GM18858 (cell line): ENCODE results near the gene RAMP3.

ENCODE experiments used
- ATAC-seq: cut with Tn5 transposase; IDR thresholded peaks from one replicate; pipeline ENCODE4 v1.9.1; 2021; ENCODE audit not compliant: unreplicated experiment

The RAMP3 gene

DNA sequence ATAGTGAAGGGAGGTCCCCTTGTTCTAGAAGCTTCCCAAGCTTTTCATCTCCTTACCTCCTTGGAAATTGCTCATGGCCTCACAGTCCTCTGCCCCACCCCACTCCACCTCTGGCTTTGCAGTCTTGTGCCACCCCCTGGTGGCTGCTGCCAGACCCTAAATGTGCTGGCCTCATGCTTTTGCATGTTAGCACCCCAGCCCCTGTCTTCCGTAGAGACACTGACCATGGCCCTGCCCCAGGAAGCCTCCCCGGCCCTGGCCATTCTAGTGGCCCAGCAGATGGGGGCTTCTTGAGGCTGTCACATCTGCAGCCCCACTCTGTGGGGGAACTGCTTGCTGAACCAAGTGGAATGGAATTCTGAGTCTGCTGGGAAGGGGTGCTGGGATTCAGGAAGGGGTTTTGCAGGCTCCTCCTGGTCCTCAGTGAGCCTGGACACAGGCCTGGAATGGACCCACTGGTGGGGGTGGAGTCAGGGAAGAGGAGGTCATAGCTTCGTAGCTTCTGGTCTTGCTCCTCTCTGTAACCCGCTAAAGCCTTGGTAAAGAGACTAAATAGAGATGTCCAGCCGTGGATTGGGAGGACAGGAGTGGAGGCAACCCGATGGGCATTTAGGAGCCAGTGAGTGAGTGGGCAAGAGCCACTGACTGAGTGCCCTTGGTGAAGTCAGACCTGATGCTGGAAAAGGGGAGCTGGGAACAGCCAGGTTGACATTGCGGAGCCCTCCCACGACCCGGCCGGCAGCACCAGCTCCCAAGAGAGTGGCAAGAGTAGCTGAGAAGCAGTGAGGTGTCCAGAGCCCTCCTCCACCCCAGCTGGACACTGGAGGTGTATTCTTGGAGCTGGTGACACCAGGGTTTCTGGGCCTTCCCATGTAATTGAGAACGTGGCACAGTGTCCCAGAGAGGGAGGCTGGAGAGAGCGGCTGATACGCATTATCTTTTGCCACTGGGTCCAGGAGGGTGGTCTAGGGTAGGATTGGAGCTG lies 20.9 kb downstream of the RAMP3 start:
- no peak for ATAC-seq

DNA sequence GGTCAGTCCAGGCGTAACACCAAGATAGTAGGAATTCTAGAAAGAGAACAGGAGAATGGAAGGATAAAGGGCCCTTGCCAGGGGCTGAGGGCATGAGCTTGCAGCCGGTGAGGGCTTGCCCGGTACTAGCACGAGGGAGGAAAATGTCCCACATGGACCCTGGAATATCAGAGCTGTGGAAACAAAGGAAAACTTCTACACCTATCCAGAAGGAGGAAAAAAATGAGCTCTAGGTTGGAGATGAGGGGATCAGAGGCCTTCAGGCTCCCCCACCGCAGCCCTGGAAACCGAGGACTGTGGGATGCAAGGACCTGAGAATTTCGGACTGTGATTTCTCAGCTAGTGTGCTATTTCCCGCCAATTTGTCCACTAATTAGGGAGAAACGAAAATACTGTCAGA lies 22.1 kb downstream of the RAMP3 start:
- ATAC-seq, result no peak

DNA sequence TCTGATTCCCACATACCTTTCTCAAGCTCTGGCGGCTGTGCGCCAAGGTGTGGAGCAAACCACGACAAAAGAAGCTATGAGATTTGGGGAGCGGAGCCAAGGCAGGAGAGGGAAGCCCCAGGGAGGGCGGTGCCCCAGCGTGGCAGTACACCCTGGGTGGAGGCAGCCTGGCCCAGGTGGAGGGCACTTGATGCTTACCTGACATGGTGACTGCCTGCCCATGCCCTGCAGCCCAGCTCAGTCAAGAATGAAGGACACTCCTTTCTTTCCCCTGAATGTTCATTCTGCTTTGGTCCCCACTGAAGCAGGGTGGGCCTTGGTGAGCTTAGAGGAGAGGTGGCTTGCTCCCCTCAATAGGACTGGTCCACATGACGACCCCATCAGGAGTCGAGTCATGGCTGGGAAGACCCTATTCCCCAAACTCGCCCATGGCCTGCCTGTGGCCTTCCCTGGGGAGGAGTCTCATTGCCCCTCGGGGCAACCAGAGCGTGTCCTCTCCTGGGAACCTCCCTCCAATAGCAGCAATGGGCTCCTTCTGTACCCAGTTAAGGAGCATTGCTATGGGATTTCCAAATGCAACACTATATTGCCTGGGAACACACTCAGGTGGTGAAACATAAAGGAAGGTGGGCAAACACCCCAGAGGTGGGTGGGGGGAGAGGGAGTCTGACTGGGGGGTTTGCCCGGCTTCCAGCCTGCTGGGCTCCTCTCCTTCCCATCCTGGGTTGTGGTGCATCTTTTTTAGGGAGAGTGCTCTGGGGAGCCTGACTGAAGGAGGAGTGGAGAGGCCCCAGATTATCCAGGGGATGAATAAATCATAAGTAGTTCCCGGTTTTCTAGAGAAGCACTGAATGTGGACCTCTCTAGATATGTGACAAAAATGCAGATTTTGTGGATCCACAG lies 22.7 kb downstream of the RAMP3 start:
- ATAC-seq, result no peak

DNA sequence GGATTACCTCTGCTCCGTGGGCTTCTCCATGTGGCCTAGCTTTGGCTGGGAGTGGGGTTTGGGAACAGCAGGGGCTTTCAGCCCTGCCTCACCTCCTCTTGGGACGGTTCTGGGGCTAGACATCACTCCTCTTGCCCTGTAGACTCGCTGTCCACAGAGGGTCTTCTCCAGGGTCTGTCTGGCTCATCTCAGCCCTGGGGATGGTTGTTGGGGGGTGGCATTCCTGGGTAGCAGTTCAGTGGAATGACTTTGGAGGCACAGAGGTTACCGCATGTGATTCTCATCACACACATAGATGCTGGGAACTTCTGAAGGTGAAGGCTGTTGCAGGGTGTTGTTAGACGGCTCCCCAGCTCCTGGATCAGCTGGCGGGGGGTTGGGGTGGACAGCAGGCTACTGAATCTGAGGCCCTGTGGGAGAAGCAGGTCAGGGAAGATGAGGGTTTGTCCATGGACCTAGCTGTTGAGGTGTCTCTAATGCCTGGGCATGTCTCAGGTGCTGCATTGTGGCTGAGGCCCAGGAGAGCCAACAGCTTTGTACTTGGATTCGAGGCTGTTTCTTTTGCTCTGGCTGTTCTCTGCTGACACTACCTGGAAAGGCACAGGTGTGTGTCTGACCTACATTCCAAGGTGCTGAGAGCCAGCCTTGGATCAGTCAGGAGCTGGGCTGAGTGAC lies 23.8 kb downstream of the RAMP3 start:
- no peak for ATAC-seq

DNA sequence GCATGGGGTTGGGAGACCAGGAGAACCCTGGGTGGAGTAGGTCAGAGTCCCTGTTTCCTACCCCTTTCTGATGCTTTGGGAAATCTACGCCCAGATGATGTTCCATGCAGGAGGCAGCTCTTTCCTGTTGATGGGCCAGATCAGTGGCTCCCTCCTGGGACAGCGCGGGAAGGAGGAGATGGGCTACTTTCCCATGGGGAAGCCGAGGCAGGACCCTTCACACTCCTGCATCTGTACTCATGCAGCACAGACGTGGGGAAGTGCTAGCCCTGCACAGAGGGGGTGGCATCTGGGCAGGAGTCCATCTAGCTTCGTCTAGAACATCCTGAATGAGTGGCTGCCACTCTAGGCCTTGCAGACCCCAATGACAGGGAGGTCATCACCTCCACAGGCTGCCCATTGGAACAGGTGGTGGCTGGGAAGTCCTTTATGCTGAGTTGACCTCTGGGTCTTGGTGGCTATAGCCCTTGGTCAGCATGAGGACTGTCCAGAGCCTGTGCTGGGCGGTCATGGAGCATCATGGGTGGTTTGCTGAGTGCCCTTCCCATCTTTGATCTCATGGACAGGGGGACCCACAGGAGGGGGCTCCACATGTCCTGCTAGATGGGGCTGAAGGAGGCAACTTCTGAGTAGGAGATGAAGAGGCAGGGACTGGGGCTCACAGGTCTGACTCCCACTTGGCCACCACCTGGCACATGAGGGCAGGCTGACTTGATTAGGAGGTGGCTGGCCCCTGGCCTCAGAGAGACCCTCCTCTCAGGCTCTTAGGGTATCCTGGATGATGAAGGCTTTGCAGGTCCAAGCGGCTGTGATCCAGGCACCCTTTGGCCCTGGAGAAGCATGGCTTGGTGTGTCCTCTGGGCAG lies 24.6 kb downstream of the RAMP3 start:
- no peak for ATAC-seq

DNA sequence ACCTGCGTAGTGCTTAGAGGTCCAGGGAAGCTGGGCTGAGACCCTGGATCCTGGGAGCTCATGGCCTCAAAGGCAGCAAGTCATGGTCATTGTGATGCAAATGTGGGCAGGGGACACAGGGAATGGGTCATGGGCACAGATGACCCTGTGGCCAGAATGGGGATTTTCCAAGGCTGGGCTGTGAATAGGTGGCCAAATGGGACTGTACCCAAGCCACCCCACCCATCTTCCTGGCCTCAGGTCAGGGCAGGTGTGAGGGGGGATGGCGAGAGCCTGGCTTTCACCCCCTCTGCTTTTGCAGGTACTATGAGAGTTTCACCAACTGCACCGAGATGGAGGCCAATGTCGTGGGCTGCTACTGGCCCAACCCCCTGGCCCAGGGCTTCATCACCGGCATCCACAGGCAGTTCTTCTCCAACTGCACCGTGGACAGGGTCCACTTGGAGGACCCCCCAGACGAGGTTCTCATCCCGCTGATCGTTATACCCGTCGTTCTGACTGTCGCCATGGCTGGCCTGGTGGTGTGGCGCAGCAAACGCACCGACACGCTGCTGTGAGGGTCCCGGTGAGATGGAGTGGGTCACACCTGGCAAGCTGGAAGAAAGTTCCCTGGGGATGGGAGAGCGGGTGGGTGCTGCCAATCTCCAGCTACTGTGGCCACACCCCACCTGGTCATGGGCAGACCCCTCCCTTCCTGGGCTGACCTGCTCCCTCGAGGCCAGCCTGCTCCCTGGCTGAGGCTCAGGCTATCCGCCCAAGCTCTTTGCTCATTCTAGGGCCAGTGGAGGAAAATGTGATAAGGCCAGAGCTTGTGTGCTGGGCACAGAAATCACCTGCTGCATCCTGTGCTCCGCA lies 25.5 kb downstream of the RAMP3 start:
- ATAC-seq, result no peak

DNA sequence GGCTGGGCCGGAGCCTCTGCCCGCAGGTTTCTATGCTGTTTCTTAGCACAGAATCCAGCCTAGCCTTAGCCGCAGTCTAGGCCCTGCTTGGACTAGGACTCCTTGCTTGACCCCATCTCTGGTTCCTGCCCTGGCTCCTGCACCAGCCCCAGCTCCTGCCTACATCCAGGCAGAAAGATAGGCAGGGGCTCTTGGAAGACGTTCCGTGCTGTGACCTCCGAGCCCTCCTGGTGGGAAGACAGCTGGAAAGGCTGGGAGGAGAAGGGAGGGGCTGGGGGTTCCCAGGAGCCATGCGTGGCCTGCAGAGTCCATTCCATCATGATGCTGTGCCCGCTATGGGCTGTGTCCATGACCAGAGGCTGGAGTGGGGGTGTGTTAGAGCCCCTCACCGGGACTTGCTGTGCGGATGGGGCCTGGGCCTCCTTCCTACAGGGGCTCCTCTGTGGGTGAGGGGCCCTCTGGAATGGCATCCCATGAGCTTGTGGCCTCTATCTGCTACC lies 26.2 kb downstream of the RAMP3 start:
- ATAC-seq, result no peak

DNA sequence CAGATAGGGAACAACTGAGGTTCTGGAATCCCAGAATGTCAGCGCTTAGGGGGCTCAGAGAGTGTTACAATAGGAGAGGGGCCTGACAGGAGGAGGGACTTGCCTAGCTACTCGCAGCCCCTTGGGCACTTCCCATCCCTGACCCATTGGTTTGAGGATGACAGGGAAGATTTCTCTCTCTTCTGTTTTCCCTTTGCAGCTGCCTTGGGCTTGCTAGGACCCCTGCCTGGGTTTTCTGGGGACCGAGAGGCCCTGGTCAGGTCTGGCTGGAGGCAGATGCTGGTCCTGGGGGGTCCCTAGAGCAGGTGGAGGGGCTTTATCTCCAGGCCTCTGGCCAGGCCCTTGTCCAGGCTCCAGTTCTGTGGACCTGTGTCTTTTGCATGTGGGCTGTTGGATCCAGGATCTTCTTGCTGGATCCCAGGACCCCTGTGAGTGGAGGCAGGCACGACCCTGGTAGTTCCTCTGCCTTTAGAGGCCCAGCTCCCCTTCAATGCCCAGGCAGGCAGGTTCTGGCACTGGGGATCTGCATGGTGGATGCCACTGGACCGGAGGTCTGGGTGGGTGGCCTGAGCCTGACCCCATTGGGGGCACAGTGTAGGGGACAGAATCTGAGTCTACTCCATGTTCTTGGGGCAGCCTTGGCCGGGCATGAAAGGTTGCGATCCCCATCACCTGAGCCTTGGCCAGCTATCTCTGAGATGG lies 26.9 kb downstream of the RAMP3 start:
- no peak for ATAC-seq

DNA sequence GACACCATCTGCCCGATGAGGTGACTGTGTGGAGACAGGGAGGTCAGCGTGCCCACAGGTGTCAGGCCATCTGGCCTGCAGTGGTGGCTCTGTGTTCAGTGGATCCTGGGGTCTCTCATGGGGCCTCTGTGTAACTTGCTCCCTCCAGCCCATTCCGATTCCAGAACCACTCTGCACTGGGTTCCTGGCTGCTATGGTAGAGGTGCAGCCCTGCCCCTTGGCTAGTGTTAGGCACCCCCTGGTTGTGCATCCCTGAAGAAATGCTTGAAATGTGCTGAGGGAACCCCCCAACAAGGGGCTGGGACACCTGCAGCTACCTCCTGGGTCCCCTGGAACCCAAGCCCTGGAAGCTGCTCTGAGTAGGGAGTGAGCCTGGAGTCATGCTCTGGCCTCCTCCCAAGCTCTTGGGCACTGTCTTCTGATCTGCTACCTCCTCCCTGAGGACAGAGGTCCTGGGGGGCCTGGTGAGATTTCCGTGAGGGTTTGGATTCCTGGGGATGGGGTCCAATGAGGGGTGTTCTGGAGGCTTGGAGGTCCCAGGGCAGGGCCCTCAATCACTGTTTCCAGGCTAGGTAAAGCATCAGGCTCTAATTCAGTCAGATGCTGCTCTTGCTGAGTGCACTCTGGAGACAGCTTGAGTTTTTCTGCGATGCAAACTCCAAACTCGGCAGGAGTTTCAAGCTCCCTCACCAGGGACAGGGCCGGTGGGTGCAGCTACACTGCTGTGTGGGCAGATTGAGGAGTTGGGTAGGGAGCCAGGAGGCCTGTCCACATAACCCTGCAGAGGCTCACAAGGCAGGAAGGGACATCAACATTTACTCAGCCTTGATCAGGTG lies 27.7 kb downstream of the RAMP3 start:
- no peak for ATAC-seq

DNA sequence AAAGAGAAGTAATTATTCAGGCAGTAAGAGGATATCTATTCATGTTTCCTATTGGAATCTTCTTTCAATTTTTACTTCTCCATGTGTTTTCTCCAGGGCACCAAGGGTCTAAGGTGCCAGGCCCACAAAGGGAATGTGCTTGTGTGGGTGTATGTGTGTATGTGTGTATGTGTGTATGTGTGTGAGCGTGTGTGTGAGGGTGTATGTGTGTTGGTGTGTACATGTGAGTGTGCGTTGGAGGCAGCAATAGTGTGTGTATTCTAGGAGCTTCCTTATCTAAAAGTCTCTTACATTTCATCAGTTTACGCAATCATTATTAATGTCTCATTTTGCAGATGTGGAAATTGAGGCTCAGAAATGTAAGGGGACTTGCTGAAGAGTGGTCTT lies 28.3 kb downstream of the RAMP3 start:
- ATAC-seq, result no peak

DNA sequence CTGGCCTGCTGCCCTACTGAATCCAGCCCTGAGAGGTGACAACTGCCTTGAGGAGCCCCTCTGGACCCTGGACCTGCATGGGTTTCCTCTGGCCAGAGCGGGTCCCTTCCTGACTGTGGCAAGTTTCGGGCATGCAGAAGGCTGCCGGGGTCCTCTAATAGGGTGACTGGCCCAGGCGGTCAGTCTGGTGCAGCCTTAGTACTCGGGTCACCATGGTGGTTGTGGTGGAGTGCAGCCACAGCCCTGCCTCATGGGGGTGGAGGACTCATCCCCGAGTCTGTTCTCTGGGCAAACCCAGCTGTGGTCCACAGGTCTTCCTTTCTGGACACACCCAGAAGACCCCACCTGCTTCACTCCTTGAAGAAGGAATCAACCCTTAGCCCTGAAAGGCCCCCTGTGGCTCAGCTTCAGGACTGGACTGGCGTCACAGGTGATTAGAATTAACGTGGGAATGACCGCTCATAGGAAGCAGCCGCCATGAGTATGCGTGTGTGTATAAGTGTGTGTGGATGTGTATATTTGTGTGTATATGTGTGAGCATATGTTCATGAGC lies 28.7 kb downstream of the RAMP3 start:
- ATAC-seq, result no peak

DNA sequence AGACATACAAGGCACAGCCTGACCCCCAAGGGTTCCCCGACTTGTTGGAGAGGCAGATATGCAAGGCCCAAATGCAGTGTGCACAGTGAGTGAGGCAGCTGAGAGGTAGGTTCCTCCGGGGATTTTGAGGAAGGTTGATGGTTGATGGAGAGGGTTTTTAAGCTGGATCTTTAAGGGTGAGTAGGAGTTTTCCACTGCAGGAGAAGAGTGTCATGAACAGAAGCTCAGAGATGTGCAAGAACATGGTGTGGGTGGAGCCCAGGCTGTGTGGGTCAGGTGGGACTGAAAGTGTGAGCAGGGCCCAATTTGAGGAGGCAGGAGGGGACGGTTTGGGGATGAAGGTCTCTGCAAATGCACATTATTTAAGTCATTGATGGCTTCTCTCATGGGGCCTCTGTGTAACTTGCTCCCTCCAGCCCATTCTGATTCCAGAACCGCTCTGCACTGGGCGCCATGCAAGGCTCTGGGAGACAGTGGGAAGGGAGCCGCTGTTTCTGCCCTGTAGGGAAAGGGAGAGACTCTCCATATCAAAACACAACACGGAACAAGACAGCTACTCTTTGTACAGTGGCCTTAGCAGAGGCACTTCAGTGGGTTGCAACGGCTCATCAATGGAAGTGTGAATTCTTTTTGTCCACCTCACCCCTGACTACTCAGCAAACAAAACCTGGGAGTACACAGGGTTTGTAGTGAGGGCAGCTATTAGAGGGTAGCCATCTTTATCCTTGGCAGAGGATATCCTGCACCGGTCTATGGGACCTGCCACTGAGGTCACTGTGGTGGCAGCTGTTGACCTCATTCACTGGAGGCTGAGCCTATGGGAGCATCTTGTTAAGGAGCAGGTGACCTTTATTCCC lies 29.7 kb downstream of the RAMP3 start:
- ATAC-seq, result no peak

DNA sequence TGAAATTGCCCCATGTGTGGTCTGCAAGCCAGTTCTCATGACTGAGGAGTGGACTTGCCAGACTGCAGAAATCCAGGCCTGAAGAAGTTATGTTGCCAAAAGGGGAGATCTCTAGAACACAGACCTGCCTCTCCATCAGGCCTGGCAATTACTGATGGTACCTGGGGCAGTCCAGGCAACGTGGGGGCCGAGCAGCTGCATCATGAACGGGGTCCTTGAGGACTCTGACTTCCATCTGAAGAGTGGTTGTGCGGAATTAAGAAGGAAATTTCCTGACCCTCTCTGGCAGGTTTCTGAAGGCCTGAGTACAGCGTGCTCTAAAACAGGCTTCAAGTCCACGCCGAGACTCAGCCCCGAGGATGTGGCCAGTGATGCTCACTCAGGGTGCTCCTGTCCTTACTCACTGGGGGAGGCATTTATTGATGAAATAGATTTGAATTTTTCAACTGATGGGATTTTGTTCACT lies 30.4 kb downstream of the RAMP3 start:
- ATAC-seq, result no peak

DNA sequence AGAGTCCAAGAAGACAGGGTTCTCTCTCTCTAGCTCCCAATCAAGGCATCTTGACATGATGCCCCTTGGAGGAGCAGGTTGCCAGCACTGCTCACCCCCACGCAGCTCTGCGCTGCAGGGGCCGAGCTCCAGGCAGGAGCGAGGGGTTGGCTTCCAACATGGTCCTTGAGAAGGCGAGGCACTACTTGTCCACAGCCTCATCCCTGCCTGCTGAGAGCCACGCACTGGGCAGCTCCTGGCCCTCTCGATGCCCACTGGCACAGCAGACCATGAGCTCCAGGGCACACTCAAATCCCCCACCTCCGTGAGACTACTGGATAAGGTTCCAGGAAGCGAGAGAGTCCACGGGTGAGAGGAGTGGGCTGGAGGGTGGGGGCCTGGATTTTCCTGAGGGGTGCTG lies 31.1 kb downstream of the RAMP3 start:
- ATAC-seq, result no peak

DNA sequence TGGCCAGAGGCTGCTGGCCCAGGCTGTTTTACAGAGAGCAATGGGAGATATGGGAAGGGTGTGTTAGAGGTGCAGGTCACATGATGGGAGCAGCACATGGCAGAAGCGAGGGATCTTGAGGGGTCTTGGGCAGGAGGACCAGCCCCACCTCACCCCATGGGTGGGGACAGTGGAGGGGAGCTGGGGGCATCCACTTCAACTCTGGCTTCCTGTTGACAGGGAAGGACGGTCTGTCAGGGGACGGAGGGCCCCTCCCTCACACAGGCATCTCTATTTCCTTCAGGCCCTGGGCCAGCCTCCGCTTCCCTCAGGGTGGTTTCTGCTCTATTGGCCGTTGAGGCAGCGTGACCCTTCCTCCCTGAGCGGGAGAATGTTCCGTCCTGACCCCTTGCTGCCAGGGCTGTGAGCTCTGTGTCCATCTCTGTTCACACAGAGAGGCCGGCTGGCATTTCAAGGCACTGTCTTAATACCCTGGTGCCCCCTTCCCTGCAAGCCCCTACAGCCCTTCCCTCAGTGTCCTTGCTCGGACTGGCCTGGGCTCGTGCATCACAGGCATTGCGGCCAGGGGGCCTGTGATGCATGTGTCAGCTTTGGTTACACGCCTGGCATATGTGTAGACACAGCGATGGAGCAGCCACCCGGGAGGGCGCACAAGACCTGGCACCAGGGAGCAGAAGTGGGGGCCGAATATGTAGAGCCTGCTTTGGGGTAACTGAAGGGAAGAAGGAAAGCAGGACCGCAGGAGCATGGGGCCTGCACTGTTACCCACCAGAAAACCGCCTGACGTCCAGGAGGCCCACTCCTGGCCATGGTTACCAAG lies 31.8 kb downstream of the RAMP3 start:
- ATAC-seq, result no peak
